Prostate gland (tissue), 2 donors: Measurements from ENCODE around the gene GIPC2. TPM values are rescaled to one million over a fixed set of nuclear protein-coding genes. Genes with fewer than 3 reads are reported as not detected.
"Not testable (repeated sequence)": the region's sequence is repeated elsewhere in the genome, so short reads cannot be mapped to it uniquely, and the experiment has no call there.

Experiments used
- DNase-seq: peaks from one replicate; pipeline ENCODE4 v3.0.0-alpha.2; 2019; ENCODE audit warnings: low spot score
- H3K27ac ChIP-seq, 2 donors: fragments of 200-600 bp; sonication (generic); 2 replicates each; pipeline ENCODE4 v1.5.1; 2017 to 2019
- H3K27me3 ChIP-seq: fragments of 200-600 bp; sonication (generic); replicated peaks from 2 replicates; pipeline ENCODE4 v1.5.1; 2019; ENCODE audit not compliant: insufficient read depth
- H3K36me3 ChIP-seq, 2 donors: fragments of 200-600 bp; sonication (generic); 1 replicate in 1 of 2; 2 replicates in 1 of 2; pipeline versions ENCODE4 v1.5.1 to v1.8.1; 2017 to 2019
- H3K4me1 ChIP-seq: fragments of 200-600 bp; sonication (generic); replicated peaks from 2 replicates; pipeline ENCODE4 v1.5.1; 2019
- H3K4me3 ChIP-seq, 2 donors: fragments of 200-600 bp; sonication (generic); 2 replicates each; pipeline ENCODE4 v1.5.1; 2017 to 2019
- H3K9me3 ChIP-seq: fragments of 200-600 bp; sonication (generic); 2 replicates; pipeline ENCODE4 v1.5.1; 2017
- POLR2A ChIP-seq: fragments of 450-650 bp; IDR thresholded peaks from one replicate; pipeline ENCODE4 v1.6.1; 2016; ENCODE audit warnings: antibody characterized with exemption, mild to moderate bottlenecking
- POLR2AphosphoS5 ChIP-seq: sonication (generic); formaldehyde crosslinking; IDR thresholded peaks from one replicate; pipeline ENCODE4 v1.6.1; 2017; ENCODE audit warnings: antibody characterized with exemption
- WGBS: methylation state at CpG from one replicate; pipeline ENCODE4 v1.1.5; 2018; 5-methylcytosine and 5-hydroxymethylcytosine counted together
- intact Hi-C: fragments of 100-400 bp; cut with DNase I; formaldehyde crosslinking; loops from one replicate; pipeline ENCODE4 v1.14.2; 2022
- total RNA-seq, 2 donors: library from RNA; depleted of rRNA; stranded (reverse); fragments of >200 nt; gene quantifications; one replicate each; pipeline ENCODE4 v1.1.0, GENCODE V29; 2016
- TF ChIP-seq, protein P1 (sequence below), 4 experiments: fragments of 200-600 bp in 2 of 4; fragments of 450-650 bp in 2 of 4; sonication (generic) in 2 of 4; IDR thresholded peaks; 1 replicate in 3 of 4; 2 replicates in 1 of 4; pipeline ENCODE4 v1.5.1; 2016 to 2019; ENCODE audit warnings: antibody characterized with exemption in 4 of 4, mild to moderate bottlenecking in 2 of 4, moderate library complexity in 2 of 4

Gene GIPC2
- total RNA-seq, 2 donors from 2014 or later = 2.0 to 2.2 TPM

DNA sequence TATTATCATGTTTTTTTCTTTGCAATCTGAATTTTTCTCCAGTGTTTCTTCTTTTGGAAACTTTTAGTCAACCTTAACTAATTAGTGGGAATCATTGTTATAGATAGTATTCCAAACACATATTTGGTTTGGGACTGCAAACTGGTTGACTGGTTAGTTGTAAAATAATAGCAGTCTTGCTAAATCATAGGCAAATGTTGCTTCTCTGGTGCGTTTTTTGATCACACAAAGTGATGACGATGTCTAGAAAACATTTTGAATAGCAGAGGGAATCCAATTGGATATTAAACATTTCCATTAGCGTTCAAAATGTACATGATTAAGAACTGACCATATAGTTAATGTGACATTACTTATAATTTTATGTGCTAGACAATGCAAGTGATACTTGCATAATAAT is 36.5 kb upstream of the GIPC2 start:
- Histone ChIP-seq H3K9me3 (no peaks in the 10 kb centered on the region), H3K4me1 (no peaks in the 10 kb centered on the region), H3K4me3 (no peak overlapping the region), H3K27me3 (no peaks in the 10 kb centered on the region), H3K36me3 (no peaks in the 10 kb centered on the region), H3K27ac (no peak overlapping the region)
- TF ChIP-seq POLR2AphosphoS5 = no peak
- TF ChIP-seq, protein P1, sequence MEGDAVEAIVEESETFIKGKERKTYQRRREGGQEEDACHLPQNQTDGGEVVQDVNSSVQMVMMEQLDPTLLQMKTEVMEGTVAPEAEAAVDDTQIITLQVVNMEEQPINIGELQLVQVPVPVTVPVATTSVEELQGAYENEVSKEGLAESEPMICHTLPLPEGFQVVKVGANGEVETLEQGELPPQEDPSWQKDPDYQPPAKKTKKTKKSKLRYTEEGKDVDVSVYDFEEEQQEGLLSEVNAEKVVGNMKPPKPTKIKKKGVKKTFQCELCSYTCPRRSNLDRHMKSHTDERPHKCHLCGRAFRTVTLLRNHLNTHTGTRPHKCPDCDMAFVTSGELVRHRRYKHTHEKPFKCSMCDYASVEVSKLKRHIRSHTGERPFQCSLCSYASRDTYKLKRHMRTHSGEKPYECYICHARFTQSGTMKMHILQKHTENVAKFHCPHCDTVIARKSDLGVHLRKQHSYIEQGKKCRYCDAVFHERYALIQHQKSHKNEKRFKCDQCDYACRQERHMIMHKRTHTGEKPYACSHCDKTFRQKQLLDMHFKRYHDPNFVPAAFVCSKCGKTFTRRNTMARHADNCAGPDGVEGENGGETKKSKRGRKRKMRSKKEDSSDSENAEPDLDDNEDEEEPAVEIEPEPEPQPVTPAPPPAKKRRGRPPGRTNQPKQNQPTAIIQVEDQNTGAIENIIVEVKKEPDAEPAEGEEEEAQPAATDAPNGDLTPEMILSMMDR (IDR thresholded peaks at IDR 0.05) = no peak
- TF ChIP-seq POLR2A = no peak
- DNase-seq = no peak
- intact Hi-C loops = no loop called here
- WGBS = 91% methylated on average over 3 of the region's 3 CpGs

DNA sequence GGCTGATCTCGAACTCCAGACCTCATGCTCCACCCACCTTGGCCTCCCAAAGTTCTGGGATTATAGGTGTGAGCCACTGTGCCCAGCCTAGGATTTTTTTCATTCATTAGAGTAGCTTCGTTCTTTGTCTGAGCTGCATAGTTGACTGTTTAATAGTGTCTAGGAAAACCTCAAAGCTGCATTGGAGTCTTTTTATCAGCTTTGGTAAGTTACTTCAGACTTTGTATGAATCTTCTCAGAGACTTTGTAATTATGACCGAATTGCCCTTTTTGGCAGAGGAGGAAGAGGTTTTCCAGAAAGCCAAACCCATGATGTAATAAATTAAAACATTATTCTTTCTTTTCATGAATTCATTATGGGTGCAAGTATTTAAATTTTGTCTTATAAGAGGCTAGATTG is 35.9 kb upstream of the GIPC2 start:
- WGBS = 71% methylated on average over 3 of the region's 3 CpGs
- Histone ChIP-seq H3K27ac (no peak overlapping the region), H3K9me3 (no peaks in the 10 kb centered on the region), H3K36me3 (no peaks in the 10 kb centered on the region), H3K4me1 (no peaks in the 10 kb centered on the region), H3K4me3 (no peak overlapping the region), H3K27me3 (no peaks in the 10 kb centered on the region)
- intact Hi-C loops = no loop called here
- TF ChIP-seq POLR2AphosphoS5 = no peak
- TF ChIP-seq, protein P1 (IDR thresholded peaks at IDR 0.05) = no peak
- DNase-seq = no peak

GRCh38 chr1:78011050-78011449 is 34.7 kb upstream of the GIPC2 start:
- intact Hi-C loops = no loop called here
- no peaks in the 10 kb centered on the region for H3K36me3 ChIP-seq
- 92% methylated on average over 2 of the region's 2 CpGs for WGBS
- no peaks in the 10 kb centered on the region for H3K9me3 ChIP-seq
- H3K27me3 ChIP-seq = no peaks in the 10 kb centered on the region
- H3K4me3 ChIP-seq = no peak overlapping the region
- no peak overlapping the region for H3K27ac ChIP-seq
- DNase-seq = no peak
- H3K4me1 ChIP-seq = no peaks in the 10 kb centered on the region
- TF ChIP-seq POLR2A = no peak
- TF ChIP-seq, protein P1 (IDR thresholded peaks at IDR 0.05) = no peak
- no peak for TF ChIP-seq POLR2AphosphoS5

- intact Hi-C loops = no loop called here
- no peak for DNase-seq
- TF ChIP-seq POLR2AphosphoS5 (no peak), POLR2A (no peak)
- TF ChIP-seq, protein P1 (IDR thresholded peaks at IDR 0.05) = no peak
- no peak overlapping the region for H3K27ac ChIP-seq
- H3K27me3 ChIP-seq = no peaks in the 10 kb centered on the region
- H3K9me3 ChIP-seq = no peaks in the 10 kb centered on the region
- H3K36me3 ChIP-seq = no peaks in the 10 kb centered on the region
- no peak overlapping the region for H3K4me3 ChIP-seq
- no peaks in the 10 kb centered on the region for H3K4me1 ChIP-seq
Observed at GRCh38 chr1:78015148-78015547, 30.6 kb upstream of the GIPC2 start.

DNA sequence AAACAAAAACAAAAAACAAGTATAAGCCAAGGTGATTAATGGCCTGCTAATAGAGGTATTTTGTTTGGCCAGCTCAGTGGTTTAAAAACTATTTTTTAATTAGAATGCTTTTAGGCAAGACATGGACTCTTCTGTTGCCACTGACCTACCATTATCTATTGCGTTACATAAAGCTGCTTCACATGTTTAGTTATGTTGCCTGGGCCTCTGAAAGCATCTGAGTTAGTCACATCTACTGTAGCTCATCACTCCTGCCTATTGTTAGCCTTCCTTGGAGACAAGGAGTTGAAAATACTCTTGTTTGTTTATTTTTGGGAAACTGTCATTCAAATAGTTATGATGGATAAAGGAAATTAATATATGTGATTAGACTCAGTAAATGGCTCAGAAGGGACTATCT is 26.7 kb upstream of the GIPC2 start:
- intact Hi-C loops = no loop called here
- H3K27ac ChIP-seq = no peak overlapping the region
- TF ChIP-seq POLR2A (no peak), POLR2AphosphoS5 (no peak)
- TF ChIP-seq, protein P1 (IDR thresholded peaks at IDR 0.05) = no peak
- H3K9me3 ChIP-seq = no peaks in the 10 kb centered on the region
- no peak overlapping the region for H3K4me3 ChIP-seq
- 95% methylated on average over 1 of the region's 1 CpG for WGBS
- no peaks in the 10 kb centered on the region for H3K27me3 ChIP-seq
- no peaks in the 10 kb centered on the region for H3K4me1 ChIP-seq
- no peaks in the 10 kb centered on the region for H3K36me3 ChIP-seq
- no peak for DNase-seq

DNA sequence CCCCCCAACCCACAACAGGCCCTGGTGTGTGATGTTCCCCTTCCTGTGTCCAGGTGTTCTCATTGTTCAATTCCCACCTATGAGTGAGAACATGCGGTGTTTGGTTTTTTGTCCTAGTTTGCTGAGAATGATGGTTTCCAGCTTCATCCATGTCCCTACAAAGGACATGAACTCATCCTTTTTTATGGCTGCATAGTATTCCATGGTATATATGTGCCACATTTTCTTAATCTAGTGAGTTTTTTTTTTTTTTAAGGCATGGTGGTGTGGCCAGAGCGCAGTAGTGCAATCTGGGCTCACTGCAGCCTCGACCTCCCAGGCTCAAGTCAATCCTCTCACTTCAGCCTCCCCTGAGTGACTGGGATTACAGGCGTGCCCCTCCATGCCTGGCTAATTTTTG is 24.6 kb upstream of the GIPC2 start:
- 93% methylated on average over 4 of the region's 4 CpGs for WGBS
- H3K4me3 ChIP-seq, H3K27ac ChIP-seq, H3K27me3 ChIP-seq, H3K36me3 ChIP-seq, H3K4me1 ChIP-seq, intact Hi-C loops, H3K9me3 ChIP-seq, DNase-seq: not testable (repeated sequence)
